Left renal pelvis (tissue), 4 donors: Measurements from ENCODE around the gene APMAP. TPM values are rescaled to one million over a fixed set of nuclear protein-coding genes. Genes with fewer than 3 reads are reported as not detected.

Source experiments
- DNase-seq, 4 donors: peaks; one replicate each; pipeline ENCODE4 v3.0.0-alpha.2; 2013; ENCODE audit warnings: low read depth in 4 of 4, low spot score in 3 of 4
- polyA plus RNA-seq, 4 donors: library from polyadenylated mRNA; unstranded; fragments of 120-200 nt; gene quantifications; one replicate each; pipeline ENCODE4 v1.2.1, GENCODE V29; 2013; ENCODE audit not compliant: insufficient read length in 4 of 4

Gene APMAP
- polyA plus RNA-seq, 4 donors, result 89.4 to 108 (median 97.1) TPM

- DNase-seq, result no peak
Observed at GRCh38 chr20:25025091-25025861, 32.7 kb upstream of the APMAP start.

DNA sequence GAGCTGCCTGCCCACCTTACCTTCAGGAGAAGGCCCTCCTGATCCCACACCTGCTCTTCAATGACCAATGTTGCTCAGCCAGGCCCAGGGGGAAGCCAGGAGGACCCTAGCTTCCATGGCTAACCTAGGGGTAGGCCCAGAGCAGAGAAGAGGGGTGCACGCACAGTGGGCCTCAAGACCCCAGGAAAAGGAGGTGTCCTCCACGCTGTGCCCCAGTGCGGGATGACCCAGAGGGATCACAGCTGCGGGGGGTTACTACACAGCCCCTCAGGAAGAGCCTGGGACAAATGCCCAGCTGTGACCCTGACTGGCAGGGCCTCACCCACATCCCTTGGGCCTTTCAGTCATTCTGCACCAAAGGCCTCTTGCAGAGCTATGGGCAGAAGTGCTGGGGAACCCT lies 31.6 kb upstream of the APMAP start:
- DNase-seq, result no peak

- no peak for DNase-seq
Observed at GRCh38 chr20:25023356-25023755, 30.8 kb upstream of the APMAP start.

- no peak for DNase-seq
Observed at GRCh38 chr20:25022680-25023079, 30.1 kb upstream of the APMAP start.

- no peak for DNase-seq
Observed at GRCh38 chr20:25021336-25021735, 28.8 kb upstream of the APMAP start.

DNA sequence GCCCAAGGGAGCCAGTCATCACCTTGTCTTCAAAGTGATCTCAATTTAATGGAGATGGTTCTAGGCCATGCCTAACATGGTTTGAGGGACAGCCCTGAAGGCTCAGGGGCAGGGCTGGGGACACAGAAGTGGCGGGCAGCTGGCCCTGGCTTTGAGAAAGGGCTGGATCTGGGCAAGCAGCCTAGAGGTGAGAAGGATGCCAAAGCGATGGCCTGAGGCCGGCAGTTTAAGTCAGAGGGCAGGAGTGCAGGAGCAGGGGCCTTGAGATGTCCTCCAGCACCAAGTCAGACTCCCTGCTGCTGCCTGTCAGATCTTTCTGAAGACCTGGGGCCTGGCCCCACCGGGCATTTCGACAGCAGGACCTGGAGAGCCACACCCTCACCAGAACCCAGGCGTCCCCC lies 28.4 kb upstream of the APMAP start:
- DNase-seq, result no peak

DNA sequence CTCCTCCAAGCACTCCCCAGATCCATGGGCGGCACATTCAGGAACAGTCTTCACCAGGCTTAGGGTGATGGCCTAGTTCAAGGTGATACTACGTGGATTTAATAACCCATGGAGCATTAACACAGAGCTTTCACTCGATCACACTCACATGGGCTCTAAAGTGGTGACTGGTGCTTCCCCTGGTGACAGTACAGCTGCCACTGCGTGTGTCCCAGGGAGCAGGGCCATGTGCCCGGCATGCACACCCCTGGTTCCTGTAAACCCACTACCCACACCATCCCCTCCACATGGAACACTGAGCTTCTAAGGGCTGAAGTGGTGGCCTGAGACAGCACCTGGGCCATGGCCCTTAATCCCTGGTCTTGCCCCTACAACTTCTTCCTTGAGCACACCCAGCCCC lies 27.8 kb upstream of the APMAP start:
- DNase-seq, result no peak

- no peak for DNase-seq
Observed at GRCh38 chr20:25019381-25020155, 27.0 kb upstream of the APMAP start.

DNA sequence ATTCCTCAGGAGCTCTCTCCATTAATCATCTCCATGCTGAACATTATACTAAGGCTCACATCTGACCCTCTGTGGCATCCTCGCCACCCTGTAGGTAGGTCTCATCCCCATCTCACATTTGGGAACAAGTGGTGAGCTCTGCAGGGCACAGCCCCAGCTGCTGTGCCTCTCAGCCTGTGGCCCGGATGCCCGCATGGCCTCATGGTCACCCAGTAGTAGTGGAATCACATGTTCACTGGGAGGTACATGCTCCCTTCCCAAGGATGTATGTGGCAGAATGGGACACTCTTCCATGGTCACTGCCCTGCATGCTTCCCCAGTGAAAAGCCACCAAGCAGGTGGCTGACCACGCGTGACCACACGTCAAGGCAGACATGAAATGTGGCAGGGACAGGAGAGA lies 26.3 kb upstream of the APMAP start:
- DNase-seq, result no peak

DNA sequence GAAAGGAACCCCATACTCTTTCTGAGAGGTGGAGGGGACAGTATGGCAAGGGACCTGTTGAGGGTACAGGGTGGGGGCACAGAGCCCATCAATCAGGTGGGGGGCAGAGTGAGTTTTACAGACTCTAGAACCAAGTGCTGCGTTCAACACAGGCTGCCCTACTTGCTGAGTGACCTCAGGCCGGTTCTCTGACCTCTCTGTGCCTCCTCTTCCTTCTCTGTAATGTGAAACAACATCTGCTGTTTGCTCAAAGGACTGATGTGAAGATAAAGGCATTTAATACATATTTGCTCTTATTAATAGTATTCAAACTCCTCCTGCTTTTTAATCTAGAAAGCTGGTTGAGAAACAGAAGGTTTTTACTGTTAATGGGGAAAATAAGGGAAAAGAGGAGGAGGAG lies 25.9 kb upstream of the APMAP start:
- DNase-seq, result no peak

- DNase-seq, result no peak
Observed at GRCh38 chr20:25017257-25017803, 24.8 kb upstream of the APMAP start.

GRCh38 chr20:25016471-25016870 lies 23.9 kb upstream of the APMAP start:
- DNase-seq, result no peak

GRCh38 chr20:25015986-25016385 lies 23.4 kb upstream of the APMAP start:
- DNase-seq, result no peak

- DNase-seq, result no peak
Observed at GRCh38 chr20:25014816-25015215, 22.3 kb upstream of the APMAP start.

GRCh38 chr20:25013478-25014380 lies 21.2 kb upstream of the APMAP start:
- no peak for DNase-seq

- no peak for DNase-seq
Observed at GRCh38 chr20:25012616-25013189, 20.2 kb upstream of the APMAP start.

- DNase-seq, result no peak
Observed at GRCh38 chr20:25011831-25012241, 19.3 kb upstream of the APMAP start.

DNA sequence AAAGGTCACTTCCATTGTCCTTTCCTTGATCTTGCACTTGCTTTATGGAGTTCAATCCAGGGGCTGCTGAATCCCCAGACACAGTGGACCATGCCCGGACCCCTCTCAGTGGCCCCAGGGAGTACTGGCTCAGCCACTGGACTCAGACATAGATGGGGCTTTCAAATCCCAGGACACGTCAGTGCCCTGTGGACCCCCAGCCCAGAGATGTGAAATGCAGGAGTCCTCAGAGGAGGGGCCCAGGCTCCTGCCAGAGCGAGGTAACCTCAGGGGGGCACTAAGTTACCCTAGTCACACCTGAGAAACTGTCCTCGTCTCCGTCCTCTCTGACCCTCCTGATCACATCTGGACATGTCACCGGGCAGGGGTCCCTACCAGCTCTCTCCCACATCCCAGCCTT lies 18.7 kb upstream of the APMAP start:
- no peak for DNase-seq

- no peak for DNase-seq
Observed at GRCh38 chr20:25009218-25010145, 16.9 kb upstream of the APMAP start.
